K562 (cell line): ENCODE measurements around the gene SLC15A1. TPM values are rescaled to one million over a fixed set of nuclear protein-coding genes. Genes with fewer than 3 reads are reported as not detected.

Experiments used
- ATAC-seq: fragments of 200-7000 bp; cut with Tn5 transposase; 3 replicates; pipeline ENCODE4 v1.9.1; 2020; ENCODE audit warnings: moderate library complexity
- BruUV-seq: library from RNA; stranded (reverse); fragments of 400-500 nt; replicated peaks from 2 replicates; lab custom pipeline; 2021; lab: Mats Ljungman, UMichigan
- CTCF ChIA-PET: fragments of 300-600 bp; formaldehyde crosslinking; extraction: SDS; loops from one replicate; lab custom pipeline; 2021; ENCODE audit warnings: low intra/inter-chr PET ratio; lab: Yijun Ruan, JAX
- POLR2A ChIA-PET: fragments of 300-600, 350-650 bp; sonication (Branson Sonifier 250); formaldehyde crosslinking; extraction: SDS; loops from one replicate; lab custom pipeline; 2021; ENCODE audit warnings: antibody characterized with exemption, inconsistent platforms; lab: Yijun Ruan, JAX
- DNase-seq, 4 experiments: peaks; one replicate each; pipeline versions ENCODE4 v3.0.0 to v3.0.0-alpha.2; 2011 to 2018; ENCODE audit warnings: low spot score in 3 of 4, mixed read lengths in 3 of 4; ENCODE audit errors: extremely low read depth in 1 of 4
- FAIRE-seq: peaks from 2 replicates; lab custom pipeline; 2011; peaks lifted over from hg19 to GRCh38; lab: Jason Lieb, UNC
- H2AFZ ChIP-seq: 2 replicates; pipeline ENCODE4 v1.6.0; 2011; ENCODE audit warnings: low read depth, low read length, control low read depth, inconsistent platforms
- H3K27ac ChIP-seq: fragments of 200-600 bp; 3 replicates; pipeline ENCODE4 v1.8.0; 2011; ENCODE audit warnings: low read depth, mild to moderate bottlenecking, control low read depth, inconsistent platforms, low read length, moderate library complexity, mixed read lengths; ENCODE audit errors: extremely low read depth
- H3K27me3 ChIP-seq, 2 experiments: fragments of 300-600 bp in 1 of 2; 2 replicates in 1 of 2; 3 replicates in 1 of 2; pipeline versions ENCODE4 v1.6.0 to v1.8.0; 2011; ENCODE audit warnings: inconsistent platforms in 2 of 2, low read length in 2 of 2, mild to moderate bottlenecking in 1 of 2, mixed read lengths in 1 of 2, moderate library complexity in 1 of 2; ENCODE audit not compliant: control insufficient read depth in 2 of 2, insufficient read depth in 2 of 2
- H3K36me3 ChIP-seq: fragments of 300-600 bp; 3 replicates; pipeline ENCODE4 v1.8.0; 2011; ENCODE audit warnings: mild to moderate bottlenecking, low read length, inconsistent platforms; ENCODE audit not compliant: control insufficient read depth, insufficient read depth
- H3K4me1 ChIP-seq, 2 experiments: fragments of 200-600 bp in 1 of 2; replicated peaks in 1 of 2; 2 replicates in 1 of 2; 3 replicates in 1 of 2; pipeline versions ENCODE4 v1.5.1 to v1.8.0; 2011; ENCODE audit warnings: inconsistent platforms in 2 of 2, low read length in 2 of 2, mild to moderate bottlenecking in 1 of 2, mixed read lengths in 1 of 2, moderate library complexity in 1 of 2; ENCODE audit not compliant: control insufficient read depth in 2 of 2, insufficient read depth in 2 of 2
- H3K4me2 ChIP-seq: 2 replicates; pipeline ENCODE4 v1.6.1; 2011; ENCODE audit warnings: low read length, control low read depth, inconsistent platforms, mixed read lengths; ENCODE audit not compliant: insufficient read depth
- H3K4me3 ChIP-seq: fragments of 200-600 bp; sonication (generic), shearing (Covaris generic); 2 replicates; pipeline ENCODE4 v1.5.1; 2016; ENCODE audit warnings: control low read depth, inconsistent platforms
- H3K79me2 ChIP-seq: fragments of 200-600 bp; 3 replicates; pipeline ENCODE4 v1.8.0; 2011; ENCODE audit warnings: low read length, inconsistent platforms; ENCODE audit not compliant: control insufficient read depth, insufficient read depth
- H3K9ac ChIP-seq, 2 experiments: 2 replicates each; pipeline versions ENCODE4 v1.6.0 to v1.6.1; 2011; ENCODE audit warnings: low read depth in 2 of 2, low read length in 2 of 2, control low read depth in 1 of 2, inconsistent platforms in 1 of 2, mild to moderate bottlenecking in 1 of 2, mixed read lengths in 1 of 2; ENCODE audit not compliant: insufficient read depth in 1 of 2
- H3K9me1 ChIP-seq: one replicate; pipeline ENCODE4 v1.6.0; 2011; ENCODE audit warnings: inconsistent platforms, mild to moderate bottlenecking, low read length, moderate library complexity; ENCODE audit not compliant: control insufficient read depth, insufficient read depth
- H3K9me3 ChIP-seq: replicated peaks from 2 replicates; pipeline ENCODE4 v1.5.1; 2011; ENCODE audit warnings: low read depth, low read length, inconsistent platforms; ENCODE audit not compliant: control insufficient read depth, insufficient read depth
- H4K20me1 ChIP-seq: replicated peaks from 2 replicates; pipeline ENCODE4 v1.6.1; 2011; ENCODE audit warnings: low read length, inconsistent platforms, mixed read lengths; ENCODE audit not compliant: control insufficient read depth, insufficient read depth
- ARID2 ChIP-seq: fragments of 450-650 bp; IDR thresholded peaks from 2 replicates; pipeline ENCODE4 v1.6.1; 2017; ENCODE audit warnings: antibody characterized with exemption, mild to moderate bottlenecking
- DDX20 ChIP-seq: fragments of 450-650 bp; IDR thresholded peaks from 2 replicates; pipeline ENCODE4 v1.6.1; 2016; ENCODE audit warnings: missing genetic modification characterization, low read depth, mild to moderate bottlenecking, missing compliant biosample characterization, moderate library complexity
- DMBX1 ChIP-seq: fragments of 250-450 bp; sonication (Bioruptor Pico); IDR thresholded peaks from 2 replicates; pipeline ENCODE4 v1.8.0; 2022; ENCODE audit warnings: inconsistent platforms, mild to moderate bottlenecking, moderate library complexity, borderline replicate concordance
- KLF13 ChIP-seq: fragments of 450-650 bp; IDR thresholded peaks from 2 replicates; pipeline ENCODE4 v1.6.1; 2016; ENCODE audit warnings: missing genetic modification characterization, low read depth, mild to moderate bottlenecking, missing compliant biosample characterization, moderate library complexity, borderline replicate concordance
- KLF6 ChIP-seq: fragments of 250-450 bp; sonication (Bioruptor Pico); IDR thresholded peaks from 2 replicates; pipeline ENCODE4 v1.4.0; 2020; ENCODE audit warnings: mild to moderate bottlenecking, moderate library complexity, borderline replicate concordance
- SMAD2 ChIP-seq: fragments of 150-350 bp; IDR thresholded peaks from 2 replicates; pipeline ENCODE4 v1.6.1; 2014; ENCODE audit warnings: low read depth, mild to moderate bottlenecking, low read length
- SMARCA4 ChIP-seq: fragments of 450-650 bp; IDR thresholded peaks from 2 replicates; pipeline ENCODE4 v1.6.1; 2016
- TAF7 ChIP-seq: fragments of 450-650 bp; IDR thresholded peaks from 2 replicates; pipeline ENCODE4 v1.6.1; 2016; ENCODE audit warnings: missing genetic modification characterization, missing compliant biosample characterization
- WGBS: fragments of 100-300 bp; shearing (Covaris generic); methylation state at CpG from one replicate; pipeline ENCODE4 v1.1.6; 2016; ENCODE audit warnings: low coverage, mixed read lengths; ENCODE audit not compliant: insufficient coverage; ENCODE audit errors: missing lambda C conversion rate; 5-methylcytosine and 5-hydroxymethylcytosine counted together
- in situ Hi-C: fragments of 300-500 bp; cut with MboI; formaldehyde crosslinking; loops from 4 replicates; pipeline ENCODE4 v1.15.0; 2018; ENCODE audit warnings: inconsistent platforms, mixed read lengths
- intact Hi-C: fragments of 100-400 bp; cut with micrococcal nuclease; formaldehyde crosslinking; loops from 2 replicates; pipeline ENCODE4 v1.14.2; 2022
- polyA plus RNA-seq, 8 experiments: library from polyadenylated mRNA; depleted of rRNA in 4 of 8; stranded (reverse) in 5 of 8; unstranded in 3 of 8; fragments of >200 nt; fragmentation: Nextera tagmentation in 2 of 8; fragmentation: Illumina TruSeq in 1 of 8; extraction: Ambion mirVana in 2 of 8; extraction: Trizol in 1 of 8; gene quantifications; 2 replicates each; pipeline versions ENCODE4 v1.2.1 to v1.2.3, GENCODE V29; 2011 to 2014; ENCODE audit warnings: inconsistent platforms in 1 of 8, missing spikeins in 1 of 8
- total RNA-seq, 7 experiments: library from RNA; depleted of rRNA in 6 of 7; stranded (reverse); fragments of >200 nt in 6 of 7; fragmentation: Illumina TruSeq in 2 of 7; extraction: Trizol in 2 of 7; gene quantifications; 2 replicates each; pipeline versions ENCODE4 v1.2.1 to v1.2.3, GENCODE V29; 2011 to 2021; ENCODE audit warnings: low replicate concordance in 1 of 7
- TF ChIP-seq, protein P1 (sequence below): fragments of 250-450 bp; sonication (Bioruptor Pico); IDR thresholded peaks from 2 replicates; pipeline ENCODE4 v1.8.0; 2021; ENCODE audit warnings: moderate library complexity, mild to moderate bottlenecking, inconsistent platforms
- TF ChIP-seq, protein P2 (sequence below): fragments of 450-650 bp; formaldehyde crosslinking; IDR thresholded peaks from 2 replicates; pipeline ENCODE4 v1.4.0; 2020; ENCODE audit warnings: mild to moderate bottlenecking
- TF ChIP-seq, protein P3 (sequence below): fragments of 450-650 bp; conservative IDR thresholded peaks from 2 replicates; pipeline ENCODE4 v1.6.1; 2016; ENCODE audit warnings: missing genetic modification characterization, low read depth, mild to moderate bottlenecking, control low read depth, missing compliant biosample characterization
- TF ChIP-seq, protein P4 (sequence below): fragments of 450-650 bp; formaldehyde crosslinking; IDR thresholded peaks from 2 replicates; pipeline ENCODE4 v1.4.0; 2020; ENCODE audit warnings: mild to moderate bottlenecking, moderate library complexity

The SLC15A1 gene
- total and polyA plus RNA-seq, 9 of the 15 experiments (the other 6 are each of a cell fraction or from before 2014, with no cell fraction given): not detected

DNA sequence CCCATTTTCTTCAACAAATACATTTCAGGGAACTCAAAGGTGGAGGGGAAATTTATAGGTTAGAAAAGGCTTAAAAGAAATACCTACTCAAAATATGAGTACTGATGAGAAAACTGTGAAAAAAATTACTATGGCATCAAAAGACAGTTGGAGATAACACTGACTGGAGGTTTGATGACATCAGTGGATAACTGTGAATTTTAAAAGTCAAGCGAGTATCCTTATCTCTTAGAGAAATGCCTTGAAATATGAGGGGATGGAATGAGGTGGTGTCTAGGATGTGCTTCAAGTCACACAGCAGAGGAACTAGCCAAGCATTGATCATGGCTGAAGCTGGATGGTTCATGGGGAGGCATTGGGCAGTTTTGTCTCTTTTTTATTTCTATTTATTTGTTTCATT lies 27.2 kb upstream of the SLC15A1 start:
- H3K27me3 ChIP-seq: peaks cover 18 to 55% of the 10 kb centered on the region in 2 experiments
- intact Hi-C loops: no loop called here
- FAIRE-seq (no peak), DNase-seq (no peak), ATAC-seq (no peak)
- H3K4me2 ChIP-seq: no peak overlapping the region
- H3K4me1 ChIP-seq: no peaks in the 10 kb centered on the region; a peak in 1 of 5 replicates
- H3K36me3 ChIP-seq: no peaks in the 10 kb centered on the region
- no peaks in the 10 kb centered on the region for H3K9me1 ChIP-seq
- no TSS peak for BruUV-seq
- H4K20me1 ChIP-seq: no peaks in the 10 kb centered on the region
- WGBS: 0% methylated on average over 1 of the region's 1 CpG
- H3K27ac ChIP-seq: no peak overlapping the region
- POLR2A ChIA-PET: interaction anchor here (0.6 kb wide), 2 partner anchors 18 to 722 kb away, joined by 3 read pairs; no protein-coding TSS in a partner anchor
- H3K9ac ChIP-seq: no peak overlapping the region
- in situ Hi-C loops: no loop called here
- CTCF ChIA-PET: no interaction called here
- H3K4me3 ChIP-seq: no peak overlapping the region
- H3K9me3 ChIP-seq: no peaks in the 10 kb centered on the region
- H3K79me2 ChIP-seq: no peaks in the 10 kb centered on the region
- H2AFZ ChIP-seq: no peak overlapping the region
- TF ChIP-seq KLF6 (CRISPR knock-in tag) (no peak), DDX20 (tag) (no peak), SMARCA4 (no peak), DMBX1 (CRISPR knock-in tag) (no peak), KLF13 (no peak), TAF7 (tag) (no peak), ARID2 (no peak), SMAD2 (no peak)
- TF ChIP-seq, protein P1, sequence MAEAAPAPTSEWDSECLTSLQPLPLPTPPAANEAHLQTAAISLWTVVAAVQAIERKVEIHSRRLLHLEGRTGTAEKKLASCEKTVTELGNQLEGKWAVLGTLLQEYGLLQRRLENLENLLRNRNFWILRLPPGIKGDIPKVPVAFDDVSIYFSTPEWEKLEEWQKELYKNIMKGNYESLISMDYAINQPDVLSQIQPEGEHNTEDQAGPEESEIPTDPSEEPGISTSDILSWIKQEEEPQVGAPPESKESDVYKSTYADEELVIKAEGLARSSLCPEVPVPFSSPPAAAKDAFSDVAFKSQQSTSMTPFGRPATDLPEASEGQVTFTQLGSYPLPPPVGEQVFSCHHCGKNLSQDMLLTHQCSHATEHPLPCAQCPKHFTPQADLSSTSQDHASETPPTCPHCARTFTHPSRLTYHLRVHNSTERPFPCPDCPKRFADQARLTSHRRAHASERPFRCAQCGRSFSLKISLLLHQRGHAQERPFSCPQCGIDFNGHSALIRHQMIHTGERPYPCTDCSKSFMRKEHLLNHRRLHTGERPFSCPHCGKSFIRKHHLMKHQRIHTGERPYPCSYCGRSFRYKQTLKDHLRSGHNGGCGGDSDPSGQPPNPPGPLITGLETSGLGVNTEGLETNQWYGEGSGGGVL: no peak
- TF ChIP-seq, protein P2, sequence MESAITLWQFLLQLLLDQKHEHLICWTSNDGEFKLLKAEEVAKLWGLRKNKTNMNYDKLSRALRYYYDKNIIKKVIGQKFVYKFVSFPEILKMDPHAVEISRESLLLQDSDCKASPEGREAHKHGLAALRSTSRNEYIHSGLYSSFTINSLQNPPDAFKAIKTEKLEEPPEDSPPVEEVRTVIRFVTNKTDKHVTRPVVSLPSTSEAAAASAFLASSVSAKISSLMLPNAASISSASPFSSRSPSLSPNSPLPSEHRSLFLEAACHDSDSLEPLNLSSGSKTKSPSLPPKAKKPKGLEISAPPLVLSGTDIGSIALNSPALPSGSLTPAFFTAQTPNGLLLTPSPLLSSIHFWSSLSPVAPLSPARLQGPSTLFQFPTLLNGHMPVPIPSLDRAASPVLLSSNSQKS: no peak
- TF ChIP-seq, protein P3, sequence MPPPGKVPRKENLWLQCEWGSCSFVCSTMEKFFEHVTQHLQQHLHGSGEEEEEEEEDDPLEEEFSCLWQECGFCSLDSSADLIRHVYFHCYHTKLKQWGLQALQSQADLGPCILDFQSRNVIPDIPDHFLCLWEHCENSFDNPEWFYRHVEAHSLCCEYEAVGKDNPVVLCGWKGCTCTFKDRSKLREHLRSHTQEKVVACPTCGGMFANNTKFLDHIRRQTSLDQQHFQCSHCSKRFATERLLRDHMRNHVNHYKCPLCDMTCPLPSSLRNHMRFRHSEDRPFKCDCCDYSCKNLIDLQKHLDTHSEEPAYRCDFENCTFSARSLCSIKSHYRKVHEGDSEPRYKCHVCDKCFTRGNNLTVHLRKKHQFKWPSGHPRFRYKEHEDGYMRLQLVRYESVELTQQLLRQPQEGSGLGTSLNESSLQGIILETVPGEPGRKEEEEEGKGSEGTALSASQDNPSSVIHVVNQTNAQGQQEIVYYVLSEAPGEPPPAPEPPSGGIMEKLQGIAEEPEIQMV: no peak
- TF ChIP-seq, protein P4, sequence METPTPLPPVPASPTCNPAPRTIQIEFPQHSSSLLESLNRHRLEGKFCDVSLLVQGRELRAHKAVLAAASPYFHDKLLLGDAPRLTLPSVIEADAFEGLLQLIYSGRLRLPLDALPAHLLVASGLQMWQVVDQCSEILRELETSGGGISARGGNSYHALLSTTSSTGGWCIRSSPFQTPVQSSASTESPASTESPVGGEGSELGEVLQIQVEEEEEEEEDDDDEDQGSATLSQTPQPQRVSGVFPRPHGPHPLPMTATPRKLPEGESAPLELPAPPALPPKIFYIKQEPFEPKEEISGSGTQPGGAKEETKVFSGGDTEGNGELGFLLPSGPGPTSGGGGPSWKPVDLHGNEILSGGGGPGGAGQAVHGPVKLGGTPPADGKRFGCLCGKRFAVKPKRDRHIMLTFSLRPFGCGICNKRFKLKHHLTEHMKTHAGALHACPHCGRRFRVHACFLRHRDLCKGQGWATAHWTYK: no peak
